Measurements from ENCODE around the gene TTF2.

TTF2 gene

GRCh38 chr1:117046781-117047180, 13.3 kb upstream of the TTF2 start:
- DNase-seq (ENCODE audit: low spot score) = no peak

- no peak for DNase-seq (ENCODE audit: low spot score)
These were observed 12.9 kb upstream of the TTF2 start for GRCh38 chr1:117047271-117047670.

- DNase-seq (ENCODE audit: low spot score) = no peak
These were observed 10.3 kb upstream of the TTF2 start for GRCh38 chr1:117049857-117050256.

GRCh38 chr1:117051224-117052064, 8.7 kb upstream of the TTF2 start:
- DNase-seq (ENCODE audit: low spot score) = no peak

- DNase-seq (ENCODE audit: low spot score) = no peak
These were observed 6.1 kb upstream of the TTF2 start for GRCh38 chr1:117054068-117054467.

GRCh38 chr1:117058810-117059209, 1.3 kb upstream of the TTF2 start:
- no peak for DNase-seq (ENCODE audit: low spot score)

- no peak for DNase-seq (ENCODE audit: low spot score)
These were observed 820 bp upstream of the TTF2 start for GRCh38 chr1:117059334-117059677.

- peak; percentile 26 for DNase-seq (ENCODE audit: low spot score)
These were observed 553 bp downstream of the TTF2 start for GRCh38 chr1:117060441-117061317.

GRCh38 chr1:117061986-117062415, 1.9 kb downstream of the TTF2 start:
- DNase-seq (ENCODE audit: low spot score) = no peak

GRCh38 chr1:117066367-117066766, 6.2 kb downstream of the TTF2 start:
- no peak for DNase-seq (ENCODE audit: low spot score)

- DNase-seq (ENCODE audit: low spot score) = peak; percentile 68
These were observed 7.6 kb downstream of the TTF2 start for GRCh38 chr1:117067533-117068370.

- no peak for DNase-seq (ENCODE audit: low spot score)
These were observed 8.5 kb downstream of the TTF2 start for GRCh38 chr1:117068580-117068979.

GRCh38 chr1:117069220-117069844, 9.2 kb downstream of the TTF2 start:
- DNase-seq (ENCODE audit: low spot score) = no peak

- no peak for DNase-seq (ENCODE audit: low spot score)
These were observed 10.0 kb downstream of the TTF2 start for GRCh38 chr1:117070124-117070523.

- no peak for DNase-seq (ENCODE audit: low spot score)
These were observed 16.5 kb downstream of the TTF2 start for GRCh38 chr1:117076648-117077047.

- peak; percentile 96 for DNase-seq (ENCODE audit: low spot score)
These were observed 17.1 kb downstream of the TTF2 start for GRCh38 chr1:117077267-117077666.

GRCh38 chr1:117079737-117080136, 19.6 kb downstream of the TTF2 start:
- no peak for DNase-seq (ENCODE audit: low spot score)

GRCh38 chr1:117084231-117084630, 24.1 kb downstream of the TTF2 start:
- DNase-seq (ENCODE audit: low spot score) = no peak

GRCh38 chr1:117087686-117088085, 27.6 kb downstream of the TTF2 start:
- DNase-seq (ENCODE audit: low spot score) = no peak

GRCh38 chr1:117089996-117090395, 29.9 kb downstream of the TTF2 start:
- no peak for DNase-seq (ENCODE audit: low spot score)

- no peak for DNase-seq (ENCODE audit: low spot score)
These were observed 32.5 kb downstream of the TTF2 start for GRCh38 chr1:117092594-117092993.

GRCh38 chr1:117093091-117093534, 33.0 kb downstream of the TTF2 start:
- DNase-seq (ENCODE audit: low spot score) = peak; percentile 98
